Measurements from ENCODE around the gene MYO9B.

MYO9B gene

GRCh38 chr19:17196610-17197009 lies 121.0 kb downstream of the MYO9B start:
- Histone ChIP-seq H4K20me1 (ENCODE audit: insufficient read depth, low read length, poor library complexity, severe bottlenecking) (no peaks in the 10 kb centered on the region), H3F3A (ENCODE audit: low read depth) (no peaks in the 10 kb centered on the region), H3K79me2 (ENCODE audit: insufficient read depth, low read length) (no peaks in the 10 kb centered on the region), H3K9ac (ENCODE audit: low read depth, low read length, poor library complexity, severe bottlenecking) (no peak overlapping the region), H3K4me1 (ENCODE audit: insufficient read depth, low read length, poor library complexity, severe bottlenecking) (no peaks in the 10 kb centered on the region), H2AFZ (ENCODE audit: low read length) (no peak overlapping the region), H3K27me3 (ENCODE audit: insufficient read depth, low read length, poor library complexity, severe bottlenecking) (no peaks in the 10 kb centered on the region), H3K36me3 (ENCODE audit: insufficient read depth, low read length) (peaks cover 62% of the 10 kb centered on the region; the same call in 1 of the 2 replicates), H3K4me3 (ENCODE audit: low read length, poor library complexity, severe bottlenecking) (no peak overlapping the region), H3K9me2 (replicated peaks; ENCODE audit: low read depth, low read length) (no peaks in the 10 kb centered on the region), H3K9me3 (ENCODE audit: insufficient read depth, low read depth, low read length) (no peaks in the 10 kb centered on the region), H3K4me2 (ENCODE audit: low read depth, low read length, poor library complexity, severe bottlenecking) (no peak overlapping the region)
- TF ChIP-seq EZH2phosphoT487 (IDR thresholded peaks at IDR 0.05; ENCODE audit: borderline replicate concordance) (no peak), CTCF (conservative IDR thresholded peaks at IDR 0.05; ENCODE audit: low read length) (no peak)

DNA sequence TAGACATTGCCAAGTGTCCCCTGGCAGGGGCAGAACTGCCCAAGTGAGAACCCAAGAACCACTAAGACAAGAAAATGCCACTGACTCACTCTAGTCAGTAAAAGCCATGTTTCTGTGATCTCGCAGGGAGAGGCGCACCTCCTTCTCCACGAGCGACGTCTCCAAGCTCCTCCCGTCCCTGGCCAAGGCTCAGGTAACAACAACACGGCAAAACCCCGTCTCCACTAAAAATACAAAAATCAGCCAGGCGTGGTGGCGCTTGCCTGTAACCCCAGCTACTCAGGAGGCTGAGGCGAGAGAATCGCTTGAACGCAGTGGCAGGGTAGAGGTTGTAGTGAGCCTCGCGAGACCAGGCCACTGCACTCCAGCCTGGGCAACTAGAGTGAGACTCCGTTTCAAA lies 122.1 kb downstream of the MYO9B start:
- H3K36me3 ChIP-seq (ENCODE audit: insufficient read depth, low read length) = peaks cover 70% of the 10 kb centered on the region; the same call in 1 of the 2 replicates
- no peaks in the 10 kb centered on the region for H3F3A ChIP-seq (ENCODE audit: low read depth)
- H4K20me1 ChIP-seq (ENCODE audit: insufficient read depth, low read length, poor library complexity, severe bottlenecking) = no peaks in the 10 kb centered on the region
- no peak overlapping the region for H2AFZ ChIP-seq (ENCODE audit: low read length)
- no peaks in the 10 kb centered on the region for H3K79me2 ChIP-seq (ENCODE audit: insufficient read depth, low read length)
- H3K9ac ChIP-seq (ENCODE audit: low read depth, low read length, poor library complexity, severe bottlenecking) = no peak overlapping the region
- no peak overlapping the region for H3K4me3 ChIP-seq (ENCODE audit: low read length, poor library complexity, severe bottlenecking)
- no peaks in the 10 kb centered on the region for H3K4me1 ChIP-seq (ENCODE audit: insufficient read depth, low read length, poor library complexity, severe bottlenecking)
- no peak for TF ChIP-seq EZH2phosphoT487 (IDR thresholded peaks at IDR 0.05; ENCODE audit: borderline replicate concordance)
- TF ChIP-seq CTCF (conservative IDR thresholded peaks at IDR 0.05; ENCODE audit: low read length) = no peak
- no peaks in the 10 kb centered on the region for H3K27me3 ChIP-seq (ENCODE audit: insufficient read depth, low read length, poor library complexity, severe bottlenecking)
- no peak overlapping the region for H3K4me2 ChIP-seq (ENCODE audit: low read depth, low read length, poor library complexity, severe bottlenecking)
- no peaks in the 10 kb centered on the region for H3K9me3 ChIP-seq (ENCODE audit: insufficient read depth, low read depth, low read length)
- no peaks in the 10 kb centered on the region for H3K9me2 ChIP-seq (replicated peaks; ENCODE audit: low read depth, low read length)

DNA sequence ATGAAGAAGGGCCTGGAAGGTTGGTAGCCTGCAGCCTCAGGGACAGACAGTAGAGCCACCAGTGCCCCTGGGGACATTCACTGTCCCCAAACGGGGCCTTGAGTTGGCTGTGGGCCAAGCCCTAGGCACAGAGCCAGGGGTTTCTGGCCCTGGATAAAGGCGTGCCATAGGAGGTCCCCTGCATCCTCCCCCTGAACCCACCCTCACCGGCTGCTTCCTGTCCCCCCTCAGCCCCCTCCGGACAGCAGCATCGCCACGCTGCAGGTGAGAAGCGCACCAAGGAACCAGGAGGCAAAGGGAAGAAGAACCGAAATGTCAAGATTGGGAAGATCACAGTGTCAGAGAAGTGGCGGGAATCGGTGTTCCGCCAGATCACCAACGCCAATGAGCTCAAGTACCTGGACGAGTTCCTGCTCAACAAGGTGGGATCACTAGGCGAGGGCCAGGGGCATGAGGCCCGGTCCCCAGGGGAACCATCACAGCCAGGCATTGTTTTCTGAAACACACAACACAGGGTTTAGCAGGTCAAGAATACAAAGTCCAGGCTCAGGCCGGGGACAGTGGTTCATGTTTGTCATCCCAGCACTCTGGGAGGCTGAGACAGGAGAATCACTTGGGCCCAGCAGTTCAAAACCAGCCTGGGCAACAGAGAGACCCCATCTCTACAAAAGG lies 125.0 kb downstream of the MYO9B start:
- TF ChIP-seq EZH2phosphoT487 (IDR thresholded peaks at IDR 0.05; ENCODE audit: borderline replicate concordance) = no peak
- TF ChIP-seq CTCF (conservative IDR thresholded peaks at IDR 0.05; ENCODE audit: low read length) = no peak
- Histone ChIP-seq H3K27me3 (ENCODE audit: insufficient read depth, low read length, poor library complexity, severe bottlenecking) (no peaks in the 10 kb centered on the region), H3K9ac (ENCODE audit: low read depth, low read length, poor library complexity, severe bottlenecking) (no peak overlapping the region), H3K79me2 (ENCODE audit: insufficient read depth, low read length) (no peaks in the 10 kb centered on the region), H3K36me3 (ENCODE audit: insufficient read depth, low read length) (peaks cover 57% of the 10 kb centered on the region; the same call in 1 of the 2 replicates), H3K4me2 (ENCODE audit: low read depth, low read length, poor library complexity, severe bottlenecking) (no peak overlapping the region), H3K4me1 (ENCODE audit: insufficient read depth, low read length, poor library complexity, severe bottlenecking) (no peaks in the 10 kb centered on the region), H3K9me3 (ENCODE audit: insufficient read depth, low read depth, low read length) (no peaks in the 10 kb centered on the region), H3K9me2 (replicated peaks; ENCODE audit: low read depth, low read length) (no peaks in the 10 kb centered on the region), H3F3A (ENCODE audit: low read depth) (no peaks in the 10 kb centered on the region), H4K20me1 (ENCODE audit: insufficient read depth, low read length, poor library complexity, severe bottlenecking) (no peaks in the 10 kb centered on the region), H2AFZ (ENCODE audit: low read length) (no peak overlapping the region), H3K4me3 (ENCODE audit: low read length, poor library complexity, severe bottlenecking) (no peak overlapping the region)
